MM.1S (cell line): ENCODE results near the gene FAM3B.

Source experiments
- CTCF ChIP-seq: fragments of 300-600 bp; sonication (generic); IDR thresholded peaks from 2 replicates; pipeline ENCODE4 v1.5.1; 2016; ENCODE audit warnings: antibody characterized with exemption, low read length, mixed read lengths
- EZH2 ChIP-seq: fragments of 300-600 bp; sonication (generic); optimal IDR thresholded peaks from 2 replicates; pipeline ENCODE3; 2017; ENCODE audit warnings: low read depth, mild to moderate bottlenecking, antibody characterized with exemption, low read length, mixed read lengths

- TF ChIP-seq CTCF (no peak), EZH2 (no peak)
These were observed 47.1 kb upstream of the FAM3B start for GRCh38 chr21:41269535-41269934.
